HG02885 (cell line): ENCODE measurements around the gene TRIM16.
"Not testable (repeated sequence)": the region's sequence is repeated elsewhere in the genome, so short reads cannot be mapped to it uniquely, and the experiment has no call there.

Experiments used
- ATAC-seq: cut with Tn5 transposase; IDR thresholded peaks from one replicate; pipeline ENCODE4 v1.9.1; 2021; ENCODE audit warnings: mild to moderate bottlenecking; ENCODE audit not compliant: unreplicated experiment, poor library complexity

TRIM16 gene

GRCh38 chr17:15659663-15660062 lies 24.4 kb downstream of the TRIM16 start:
- ATAC-seq: no peak

- ATAC-seq: no peak
Observed at GRCh38 chr17:15659236-15659635, 24.9 kb downstream of the TRIM16 start.

- ATAC-seq: no peak
Observed at GRCh38 chr17:15658296-15658695, 25.8 kb downstream of the TRIM16 start.

- ATAC-seq: no peak
Observed at GRCh38 chr17:15657868-15658267, 26.2 kb downstream of the TRIM16 start.

GRCh38 chr17:15654886-15655561 lies 29.1 kb downstream of the TRIM16 start:
- ATAC-seq: no peak

GRCh38 chr17:15654401-15654800 lies 29.7 kb downstream of the TRIM16 start:
- ATAC-seq: not testable (repeated sequence)

GRCh38 chr17:15652960-15653359 lies 31.2 kb downstream of the TRIM16 start:
- no peak for ATAC-seq

- ATAC-seq: peak; percentile 84
Observed at GRCh38 chr17:15651583-15652110, 32.5 kb downstream of the TRIM16 start.

GRCh38 chr17:15650741-15651582 lies 33.1 kb downstream of the TRIM16 start:
- ATAC-seq: no peak

- no peak for ATAC-seq
Observed at GRCh38 chr17:15649861-15650421, 34.2 kb downstream of the TRIM16 start.

GRCh38 chr17:15648386-15648785 lies 35.7 kb downstream of the TRIM16 start:
- no peak for ATAC-seq

GRCh38 chr17:15645942-15646312 lies 38.2 kb downstream of the TRIM16 start:
- ATAC-seq: not testable (repeated sequence)

GRCh38 chr17:15645099-15645941 lies 38.8 kb downstream of the TRIM16 start:
- ATAC-seq: not testable (repeated sequence)

- ATAC-seq: not testable (repeated sequence)
Observed at GRCh38 chr17:15642505-15643251, 41.4 kb downstream of the TRIM16 start.

GRCh38 chr17:15642014-15642413 lies 42.1 kb downstream of the TRIM16 start:
- ATAC-seq: not testable (repeated sequence)

GRCh38 chr17:15630930-15631453 lies 53.1 kb downstream of the TRIM16 start:
- ATAC-seq: not testable (repeated sequence)

- not testable (repeated sequence) for ATAC-seq
Observed at GRCh38 chr17:15629991-15630390, 54.1 kb downstream of the TRIM16 start.

- not testable (repeated sequence) for ATAC-seq
Observed at GRCh38 chr17:15623661-15624209, 60.4 kb downstream of the TRIM16 start.

- not testable (repeated sequence) for ATAC-seq
Observed at GRCh38 chr17:15623255-15623654, 60.9 kb downstream of the TRIM16 start.
